Ishikawa (cell line): Measurements from ENCODE around the gene IQUB.

Experiments used
- EP300 ChIP-seq: IDR thresholded peaks from 2 replicates; pipeline ENCODE4 v1.6.1; 2012; ENCODE audit warnings: borderline replicate concordance
- FOXM1 ChIP-seq: IDR thresholded peaks from 2 replicates; pipeline ENCODE4 v1.6.1; 2012; ENCODE audit warnings: low read depth, borderline replicate concordance
- RAD21 ChIP-seq: IDR thresholded peaks from 2 replicates; pipeline ENCODE4 v1.6.1; 2012; ENCODE audit warnings: low read depth
- TAF1 ChIP-seq: IDR thresholded peaks from 2 replicates; pipeline ENCODE4 v1.6.1; 2012; ENCODE audit warnings: low read depth, mild to moderate bottlenecking
- TCF12 ChIP-seq: IDR thresholded peaks from 2 replicates; pipeline ENCODE4 v1.6.1; 2012; ENCODE audit warnings: low read depth
- ZBTB7A ChIP-seq: IDR thresholded peaks from 2 replicates; pipeline ENCODE4 v1.6.1; 2012; ENCODE audit warnings: low read depth
- TF ChIP-seq, protein P1 (sequence below): IDR thresholded peaks from 2 replicates; pipeline ENCODE4 v1.6.1; 2012

DNA sequence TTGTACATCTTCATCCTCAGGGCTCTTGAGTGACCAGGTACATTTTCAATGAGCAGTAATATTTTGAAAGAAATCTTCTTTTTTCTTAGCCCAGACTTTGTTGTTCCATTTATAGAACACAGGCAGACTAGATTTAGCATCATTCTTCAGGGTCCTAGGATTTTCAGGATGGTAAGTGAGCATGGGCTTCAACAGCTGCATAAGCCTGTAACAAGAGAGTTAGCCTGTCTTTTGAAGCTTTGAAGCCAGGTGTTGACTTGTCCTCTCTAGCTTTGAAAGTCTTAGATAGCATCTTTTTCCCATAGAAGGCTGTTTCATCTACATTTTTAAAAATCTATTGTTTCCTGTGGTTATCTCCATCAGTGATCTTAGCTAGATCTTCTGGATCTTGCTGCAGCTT is 27.7 kb upstream of the IQUB start:
- TF ChIP-seq TAF1 (no peak), EP300 (no peak), ZBTB7A (no peak), TCF12 (no peak), RAD21 (no peak), FOXM1 (no peak)
- TF ChIP-seq, protein P1, sequence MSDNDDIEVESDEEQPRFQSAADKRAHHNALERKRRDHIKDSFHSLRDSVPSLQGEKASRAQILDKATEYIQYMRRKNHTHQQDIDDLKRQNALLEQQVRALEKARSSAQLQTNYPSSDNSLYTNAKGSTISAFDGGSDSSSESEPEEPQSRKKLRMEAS, result no peak
